ENCODE results near the gene HMOX1. TPM values are rescaled to one million over a fixed set of nuclear protein-coding genes. Genes with fewer than 3 reads are reported as not detected.

Gene HMOX1
- total and polyA plus RNA-seq, 2 of the 13 experiments (the other 11 are each of a cell fraction or from before 2014, with no cell fraction given) = 53.6 to 67.4 TPM

GRCh38 chr22:35380537-35381423 is at the start of gene HMOX1 (continued):
- TF ChIP-seq TCF12 (IDR thresholded peaks at IDR 0.05) = no peak
- 0 out of 2 replicates have a peak, but pooled peaks have one; percentile 68 for TF ChIP-seq TCF12 (CRISPR knock-in tag; IDR thresholded peaks at IDR 0.05)
- peak; percentile 90 for TF ChIP-seq ZNF687 (CRISPR knock-in tag; IDR thresholded peaks at IDR 0.05)
- TF ChIP-seq ZNF30 (CRISPR knock-in tag; IDR thresholded peaks at IDR 0.05) = no peak
- peak; percentile 52; the same call in 1 of the 2 replicates for TF ChIP-seq ATF2 (CRISPR knock-in tag; IDR thresholded peaks at IDR 0.05)
- no peak for TF ChIP-seq RFX3 (CRISPR knock-in tag; IDR thresholded peaks at IDR 0.05)
- peak; percentile 66 for TF ChIP-seq PHF8 (CRISPR knock-in tag; IDR thresholded peaks at IDR 0.05)
- TF ChIP-seq RERE (CRISPR knock-in tag; IDR thresholded peaks at IDR 0.05; ENCODE audit: low read depth) = 0 out of 2 replicates have a peak, but pooled peaks have one; percentile 16
- no peak for TF ChIP-seq AFF4 (CRISPR knock-in tag; IDR thresholded peaks at IDR 0.05)
- 0 out of 2 replicates have a peak, but pooled peaks have one; percentile 45 for TF ChIP-seq E2F1 (CRISPR knock-in tag; IDR thresholded peaks at IDR 0.05)
- no peak for TF ChIP-seq ZNF615 (CRISPR knock-in tag; IDR thresholded peaks at IDR 0.05; ENCODE audit: borderline replicate concordance)
